ENCODE measurements around the gene GYPB. TPM values are rescaled to one million over a fixed set of nuclear protein-coding genes. Genes with fewer than 3 reads are reported as not detected.
"Not testable (repeated sequence)": the region's sequence is repeated elsewhere in the genome, so short reads cannot be mapped to it uniquely, and the experiment has no call there.

The GYPB gene
- polyA plus RNA-seq, 5 donors: 5.5 to 17.4 (median 9.9) TPM

DNA sequence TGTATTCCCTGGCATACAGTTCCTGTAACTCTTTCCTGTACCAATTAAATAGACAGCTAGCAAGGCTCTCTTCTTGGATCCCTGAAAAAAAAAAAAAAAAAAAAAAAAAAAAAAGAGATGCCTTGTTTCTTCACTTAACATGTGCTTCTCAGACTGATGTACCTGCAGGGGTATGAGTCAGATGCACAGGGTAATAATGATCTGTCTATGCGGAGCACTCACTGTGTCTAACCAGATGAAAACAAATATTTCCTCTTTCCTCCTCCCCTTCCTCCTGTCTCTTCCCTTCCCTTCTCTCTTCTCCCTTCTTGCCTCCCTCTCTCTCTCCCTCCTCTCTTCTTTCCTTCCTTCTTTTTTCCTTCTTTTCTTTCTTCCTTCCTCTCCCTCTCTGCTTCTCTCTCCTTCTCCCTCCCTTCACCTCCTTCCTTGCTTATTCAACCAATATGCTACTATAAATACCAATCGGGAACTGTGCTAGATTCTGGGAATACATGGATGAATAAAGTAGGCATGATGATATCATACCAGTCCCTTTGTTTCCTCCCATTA is 3.0 kb downstream of the GYPB start:
- DNase-seq: not testable (repeated sequence)

DNA sequence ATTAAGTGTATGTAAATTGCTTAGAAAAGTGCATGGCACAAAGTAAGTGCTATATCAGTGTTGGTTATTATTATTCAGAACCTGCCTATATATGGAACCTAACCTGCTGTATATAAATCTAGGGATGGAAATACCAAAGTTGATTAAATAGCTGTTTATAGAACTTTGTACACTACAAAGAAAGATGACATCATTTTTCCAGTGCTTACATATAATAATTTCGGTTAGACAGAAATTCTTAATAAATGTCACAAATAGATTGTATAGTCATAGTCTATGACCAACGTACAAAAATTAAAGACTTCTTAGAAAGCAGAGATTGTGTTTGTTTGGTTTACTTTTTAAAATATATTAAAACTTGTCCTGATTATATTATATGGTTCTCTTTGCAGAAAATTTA is 4.4 kb downstream of the GYPB start:
- no peak for DNase-seq

DNA sequence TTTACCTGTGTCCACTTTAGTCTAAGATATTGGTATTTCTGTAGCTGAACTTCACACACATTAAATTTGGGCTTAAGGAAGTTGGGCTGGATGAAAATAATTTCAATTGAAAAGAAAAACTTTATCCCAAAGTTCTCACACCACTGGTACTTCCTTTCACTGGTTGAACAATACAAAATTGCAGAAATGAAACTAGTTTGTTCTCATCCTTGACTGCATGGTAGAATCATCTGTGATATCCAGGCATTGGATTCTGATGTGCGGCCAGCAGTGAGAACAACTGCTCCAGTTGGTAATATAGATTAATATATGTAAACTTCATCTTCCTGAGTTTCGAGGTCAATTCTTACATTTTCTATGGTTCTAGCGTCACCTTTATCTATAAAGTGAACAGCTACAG is 10.6 kb downstream of the GYPB start:
- DNase-seq: not testable (repeated sequence)

DNA sequence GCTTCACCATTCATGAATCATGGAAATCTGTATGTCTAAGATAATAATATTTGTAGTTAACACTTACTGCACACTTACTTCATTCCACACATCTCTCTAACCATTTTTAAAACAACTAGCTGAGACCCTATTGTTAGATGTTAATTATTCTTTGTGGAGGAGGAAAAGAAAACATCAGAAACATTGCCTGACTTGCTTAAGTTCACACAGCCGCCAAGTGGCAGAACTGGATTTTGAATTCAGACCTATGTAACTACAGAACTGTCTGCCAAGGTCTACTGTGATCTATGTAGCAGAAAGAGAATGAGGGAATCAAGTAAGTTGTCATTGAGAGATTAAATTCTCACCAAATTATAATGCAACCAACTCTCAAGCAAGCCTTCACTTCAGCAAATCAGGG is 11.2 kb downstream of the GYPB start:
- not testable (repeated sequence) for DNase-seq

DNA sequence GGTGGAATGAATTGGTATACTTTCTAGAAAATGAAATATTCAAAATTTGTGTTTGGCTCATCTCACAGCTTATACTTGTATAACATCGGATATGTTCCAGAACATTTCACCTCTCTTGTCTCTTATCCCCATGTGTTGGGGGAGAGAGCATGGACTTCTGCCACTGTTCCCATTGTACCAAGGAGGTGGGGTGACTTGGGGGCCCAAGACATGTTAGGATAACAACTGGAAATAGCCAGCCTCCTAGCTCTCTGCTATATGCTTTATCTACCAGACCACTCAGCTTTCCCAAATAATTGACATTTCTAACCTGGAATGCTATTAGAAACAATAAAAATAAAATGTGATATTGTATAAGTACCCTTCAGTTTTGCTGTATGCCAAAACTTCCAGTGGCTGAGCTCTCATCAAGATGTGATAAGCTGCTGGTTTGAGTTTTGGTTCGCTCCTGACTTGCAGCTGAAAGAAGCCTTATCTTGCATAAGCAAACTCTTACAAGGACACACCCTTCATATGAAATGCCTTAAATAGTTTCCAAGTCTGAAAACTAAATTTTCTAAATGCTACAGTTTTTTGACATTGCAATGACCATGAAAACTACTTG is 12.9 kb downstream of the GYPB start:
- not testable (repeated sequence) for DNase-seq

DNA sequence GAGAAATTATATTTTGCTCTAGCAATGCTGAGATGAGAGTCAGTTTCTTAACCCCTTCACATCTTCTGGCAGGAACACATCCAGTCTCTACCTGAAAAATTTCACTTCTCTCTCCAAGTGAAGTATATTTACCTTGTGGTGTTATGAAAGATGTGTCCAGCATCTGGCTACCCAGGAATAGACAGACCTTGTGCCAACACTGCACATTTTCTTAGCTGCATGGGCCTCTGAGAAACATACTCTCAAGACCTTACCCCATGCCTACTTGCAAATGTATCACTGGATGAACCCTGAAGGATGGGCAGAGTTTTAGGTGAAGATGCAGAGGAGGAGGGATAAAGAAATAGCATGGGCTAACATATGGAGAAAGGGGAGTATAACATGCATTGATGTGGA is 13.6 kb downstream of the GYPB start:
- DNase-seq: not testable (repeated sequence)

DNA sequence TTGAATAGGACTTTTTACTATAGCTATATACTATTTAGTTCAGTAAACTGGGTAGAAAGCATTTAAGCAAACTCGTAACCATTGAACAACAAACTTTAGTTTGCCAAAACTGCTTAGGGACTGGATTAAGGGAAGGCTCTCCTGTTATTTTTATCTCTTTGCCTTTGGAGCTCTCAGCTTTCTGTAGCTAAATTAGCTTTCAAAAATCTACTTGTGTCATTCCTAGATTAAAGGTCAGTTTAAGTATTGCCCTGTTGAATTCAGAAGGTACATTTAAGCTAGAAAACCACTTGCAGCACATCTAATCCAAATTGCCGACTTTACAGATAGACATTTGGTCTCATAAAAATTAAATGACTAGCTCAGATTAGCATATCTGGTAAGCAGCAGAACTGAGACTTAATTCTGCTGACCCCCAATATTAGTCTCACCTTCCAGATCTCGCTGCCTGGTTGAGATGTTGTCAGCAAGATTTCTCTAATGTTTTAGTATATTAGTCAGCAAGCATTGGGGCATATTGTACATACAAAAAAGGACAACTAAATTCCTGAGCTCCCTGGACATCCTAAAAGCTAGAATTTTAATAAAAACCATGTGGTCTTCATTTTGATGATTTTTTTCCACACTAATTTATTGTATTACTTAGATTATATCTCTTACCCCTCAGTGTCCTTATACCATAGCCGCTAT is 14.2 kb downstream of the GYPB start:
- not testable (repeated sequence) for DNase-seq

DNA sequence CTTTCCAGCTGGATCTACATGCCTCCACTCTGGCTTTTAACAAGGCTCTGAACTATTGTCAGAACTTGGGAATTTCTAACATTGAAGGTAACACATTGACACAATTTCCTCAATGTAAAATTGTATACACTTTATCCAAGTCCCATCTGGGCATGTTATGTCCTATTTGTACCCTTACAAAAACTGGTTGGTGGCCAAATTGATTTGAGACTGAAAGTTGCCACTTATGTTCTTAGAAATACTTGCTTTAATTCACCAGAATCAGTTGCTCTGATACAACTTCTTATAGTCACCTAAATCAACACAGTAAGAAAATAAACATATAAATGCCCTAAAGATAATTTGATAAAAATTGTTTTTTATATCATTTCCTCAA is 15.3 kb downstream of the GYPB start:
- DNase-seq: not testable (repeated sequence)

DNA sequence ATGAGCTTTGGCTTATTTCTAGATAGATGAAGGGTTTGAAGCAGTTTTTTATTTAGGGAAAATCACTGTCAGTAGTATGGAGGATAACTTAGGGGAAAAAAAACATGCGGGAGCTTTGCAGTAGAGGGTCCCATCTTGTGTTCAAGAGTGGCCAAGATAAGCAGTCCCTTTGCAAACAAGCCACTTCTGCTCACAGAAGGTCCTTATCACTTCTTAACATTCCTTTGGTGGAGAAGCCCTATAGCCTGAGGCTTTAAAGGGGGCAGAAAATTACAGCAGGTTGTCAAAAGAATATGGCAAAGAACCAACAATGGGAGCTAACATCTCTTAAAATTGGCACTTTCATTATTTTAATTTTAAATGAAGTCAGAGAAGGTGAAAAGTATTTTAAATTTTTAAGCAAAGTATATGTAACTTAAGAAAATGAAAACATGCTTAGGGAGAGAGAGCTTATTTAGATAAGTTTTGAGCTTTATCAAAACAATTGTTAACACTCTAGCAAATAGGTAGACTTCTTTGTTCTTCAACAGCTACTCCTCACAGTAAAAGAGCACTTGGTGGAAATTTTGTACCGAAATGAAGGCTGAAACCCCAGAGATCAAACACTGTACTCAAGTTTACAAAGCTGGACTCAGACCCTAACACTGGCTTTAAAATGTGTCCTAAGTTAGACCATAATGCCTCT is 15.8 kb downstream of the GYPB start:
- not testable (repeated sequence) for DNase-seq

DNA sequence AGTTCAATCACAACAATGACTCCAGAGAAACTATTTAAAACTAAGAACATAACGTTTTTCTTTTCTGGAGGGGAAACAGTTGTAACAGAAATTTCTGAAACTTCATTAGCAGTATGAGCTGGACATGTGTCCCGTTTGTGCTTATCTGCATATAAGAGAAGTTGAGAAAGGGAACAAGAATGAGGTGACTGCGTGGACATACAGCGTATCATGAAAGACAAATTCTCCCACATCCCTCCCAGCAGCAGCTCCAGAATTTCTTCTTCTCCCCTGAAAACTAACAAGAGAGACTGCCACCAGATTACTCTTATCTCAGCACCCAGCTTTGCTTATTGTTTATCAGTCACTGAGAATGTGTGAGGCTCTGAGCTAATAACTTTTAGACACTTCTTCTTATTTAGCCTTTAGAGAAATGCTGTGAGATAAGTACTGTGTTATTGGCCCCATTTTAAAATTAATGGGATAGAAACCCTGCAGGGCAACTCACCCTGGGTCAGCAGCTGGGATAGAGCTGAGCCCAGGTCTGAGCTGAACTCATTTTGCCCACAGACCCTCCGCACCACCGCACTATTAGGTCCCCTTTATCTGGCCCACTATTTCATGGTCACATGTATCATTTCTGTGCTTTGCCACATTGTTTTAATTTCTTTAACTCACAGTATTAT is 18.7 kb downstream of the GYPB start:
- not testable (repeated sequence) for DNase-seq

DNA sequence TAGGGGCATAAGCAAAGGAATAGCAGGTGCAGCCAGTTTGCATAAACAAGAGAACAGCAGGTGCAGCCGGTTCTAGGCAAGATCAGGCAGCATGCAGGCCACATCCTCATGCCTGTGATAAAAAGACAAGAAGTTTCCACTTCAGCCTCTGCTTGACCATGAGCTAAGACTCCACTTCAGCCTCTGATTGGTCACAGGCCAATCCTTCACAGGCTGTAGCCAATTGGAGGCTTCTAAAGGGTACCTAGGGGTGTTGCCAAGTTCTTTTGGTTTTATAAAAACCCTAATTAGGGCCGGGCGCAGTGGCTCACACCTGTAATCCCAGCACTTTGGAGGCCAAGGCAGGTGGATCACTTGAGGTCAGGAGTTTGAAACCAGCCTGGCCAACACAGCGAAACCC is 23.0 kb downstream of the GYPB start:
- DNase-seq: not testable (repeated sequence)

DNA sequence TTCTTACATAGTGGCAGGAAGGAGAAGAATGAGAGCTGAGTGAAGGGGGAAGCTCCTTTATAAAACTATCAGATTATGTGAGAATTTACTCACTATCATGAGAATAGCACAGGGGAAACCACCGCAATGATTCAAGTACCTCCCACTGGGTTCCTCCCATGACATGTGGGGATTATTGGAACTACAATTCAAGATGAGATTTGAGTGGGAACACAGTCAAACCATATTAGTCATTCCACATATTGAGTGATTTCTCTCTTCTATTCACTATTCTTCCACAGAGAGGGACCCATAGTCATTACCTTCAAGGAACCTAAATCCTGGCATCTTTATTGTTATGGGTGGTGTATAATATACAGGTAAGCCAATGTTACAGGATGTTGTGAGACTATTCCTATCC is 27.4 kb downstream of the GYPB start:
- not testable (repeated sequence) for DNase-seq

DNA sequence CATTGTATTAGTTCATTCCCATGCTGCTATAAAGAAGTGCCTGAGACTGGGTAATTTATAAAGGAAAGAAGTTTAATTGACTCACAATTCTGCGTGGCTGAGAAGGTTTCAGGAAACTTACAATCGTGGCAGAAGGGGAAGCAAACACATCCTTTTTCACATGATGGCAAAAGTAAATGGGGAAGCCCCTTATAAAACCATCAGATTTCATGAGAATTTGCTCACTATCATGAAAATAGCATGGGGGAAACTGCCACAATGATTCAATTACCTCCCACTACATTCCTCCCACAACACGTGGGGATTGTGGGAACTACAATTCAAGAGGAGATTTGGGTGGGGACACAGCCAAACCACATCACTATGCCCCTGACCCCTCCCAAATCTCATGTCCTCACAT is 28.5 kb downstream of the GYPB start:
- DNase-seq: not testable (repeated sequence)

DNA sequence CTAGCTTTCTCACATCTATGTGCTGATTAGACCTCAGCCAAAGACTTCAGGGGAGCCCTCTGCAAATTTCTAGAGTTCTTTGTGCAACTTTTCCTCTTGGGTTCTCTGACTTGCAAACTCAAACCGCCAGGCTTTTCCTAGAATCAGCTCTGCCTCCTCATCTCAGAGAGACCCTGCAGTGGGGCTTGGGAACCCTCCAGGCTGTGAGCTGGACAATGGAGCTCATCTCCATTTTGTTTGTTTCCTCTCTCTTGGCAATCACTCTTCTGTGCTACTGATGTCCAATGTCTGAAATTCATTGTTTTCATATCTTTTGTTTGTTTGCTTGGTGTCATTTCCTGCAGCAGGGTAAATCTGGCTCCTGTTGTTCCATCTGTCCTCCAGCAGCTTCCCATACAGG is 33.0 kb downstream of the GYPB start:
- no peak for DNase-seq

DNA sequence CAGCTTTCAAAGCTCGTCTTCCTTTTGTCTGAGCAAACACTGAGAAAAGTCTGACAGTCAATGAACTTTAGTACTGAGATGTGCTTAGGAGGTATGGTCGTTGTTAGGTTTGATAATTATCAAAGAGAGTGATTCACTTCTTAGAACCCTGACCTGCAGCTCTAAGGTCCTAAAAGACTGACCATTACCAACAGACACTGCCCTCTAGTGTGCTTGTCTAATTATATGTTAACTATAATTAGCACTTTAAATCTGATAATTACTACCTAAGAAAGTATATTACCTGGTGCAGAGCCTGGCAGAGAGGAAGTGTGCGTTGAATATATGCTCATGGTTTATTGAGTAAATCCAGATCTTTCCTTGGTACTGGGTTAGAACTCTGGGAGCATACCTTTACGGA is 38.4 kb downstream of the GYPB start:
- not testable (repeated sequence) for DNase-seq

DNA sequence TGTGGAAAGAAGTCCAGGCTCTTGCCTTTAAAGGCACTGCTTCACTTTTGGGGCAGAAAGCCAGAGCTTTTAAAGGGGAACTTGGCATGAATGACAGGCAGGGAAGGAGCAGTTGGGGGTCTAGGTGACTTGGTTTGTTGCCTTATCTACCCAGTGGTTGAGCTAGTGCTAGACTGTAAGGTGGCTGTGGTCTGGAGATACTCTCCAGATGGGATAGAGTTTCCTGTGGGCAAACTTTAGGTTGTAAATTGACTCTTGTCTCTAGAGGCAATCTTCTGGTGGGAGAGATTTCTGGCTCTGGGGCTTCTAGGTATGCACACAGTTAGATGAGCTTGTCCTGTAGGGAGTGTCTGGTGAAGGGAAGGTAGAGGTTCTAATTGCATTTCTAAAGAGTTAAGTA is 43.7 kb downstream of the GYPB start:
- not testable (repeated sequence) for DNase-seq

DNA sequence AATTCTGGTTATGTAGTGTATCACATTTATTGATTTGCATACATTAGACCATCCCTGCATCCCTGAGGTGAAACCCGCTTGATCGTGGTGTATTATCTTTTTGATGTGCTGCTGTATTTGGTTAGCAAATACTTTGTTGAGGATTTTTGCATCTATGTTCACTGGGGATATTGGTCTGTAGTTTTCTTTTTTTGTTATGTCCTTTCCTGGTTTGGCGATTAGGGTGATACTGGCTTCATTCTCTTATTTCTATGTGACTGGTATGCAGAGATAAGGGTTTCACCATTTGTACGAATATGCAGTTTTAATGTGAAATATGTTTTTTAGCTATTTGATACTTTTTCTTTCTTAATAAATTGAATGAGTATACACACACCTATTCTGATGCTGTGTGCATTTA is 45.2 kb downstream of the GYPB start:
- not testable (repeated sequence) for DNase-seq

DNA sequence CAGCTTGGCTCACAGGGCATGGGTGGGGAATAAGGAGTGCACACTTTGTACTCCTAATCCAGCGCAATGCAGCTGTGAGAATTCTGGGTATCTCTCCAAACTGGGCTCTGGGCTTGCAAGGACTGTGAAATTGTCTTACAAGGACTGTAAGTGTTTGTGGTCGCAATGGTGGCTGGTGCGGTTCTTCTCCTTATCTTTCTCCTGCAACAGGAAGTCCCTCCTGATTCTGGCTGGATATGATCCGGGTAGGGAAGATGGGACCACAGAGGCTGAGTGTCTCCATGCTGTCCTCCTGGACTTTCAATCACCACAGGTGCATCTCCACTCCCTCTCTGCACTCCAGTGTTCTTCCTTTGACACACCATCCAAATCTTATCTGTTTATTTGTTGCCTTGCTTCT is 58.1 kb downstream of the GYPB start:
- no peak for DNase-seq

DNA sequence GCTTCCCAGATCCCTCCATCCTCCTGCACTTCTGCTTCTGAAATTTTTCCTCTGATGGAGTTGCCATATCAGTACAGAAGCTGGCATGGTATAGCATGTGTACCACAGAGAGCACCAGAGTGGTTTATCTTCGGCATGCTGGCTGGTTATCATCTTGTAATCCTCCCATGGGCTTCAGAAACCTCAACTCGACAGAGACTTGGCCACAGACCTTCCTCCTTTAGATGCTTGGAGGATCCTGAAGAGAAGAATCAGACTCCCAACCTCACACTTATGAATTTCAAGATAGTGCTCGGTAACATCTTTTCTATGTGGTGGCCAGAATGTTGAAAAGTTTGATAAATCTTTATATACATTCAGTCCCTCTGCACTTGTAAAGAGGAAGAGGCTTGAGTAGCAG is 63.9 kb downstream of the GYPB start:
- DNase-seq: not testable (repeated sequence)

DNA sequence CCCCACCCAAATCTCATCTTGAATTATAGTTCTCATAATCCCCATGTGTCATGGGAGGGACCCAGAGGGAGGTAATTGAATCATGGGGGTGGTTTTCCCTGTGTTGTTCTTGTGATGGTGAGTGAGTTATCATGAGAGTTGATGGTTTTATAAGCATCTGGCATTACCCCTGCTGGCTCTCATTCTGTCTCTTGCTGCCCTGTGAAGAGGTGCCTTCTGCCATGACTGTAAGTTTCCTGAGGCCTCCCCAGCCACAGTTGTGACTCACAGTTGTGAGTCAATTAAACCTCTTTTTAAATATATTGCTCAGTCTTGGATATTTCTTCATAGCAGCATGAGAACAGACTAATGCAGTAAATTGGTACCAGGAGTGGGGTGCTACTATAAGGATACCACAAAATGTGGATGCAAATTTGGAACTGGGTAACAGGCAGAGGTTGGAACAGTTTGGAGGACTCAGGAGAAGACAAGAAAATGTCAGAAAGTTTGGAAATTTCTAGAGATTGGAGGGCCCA is 67.7 kb downstream of the GYPB start:
- not testable (repeated sequence) for DNase-seq

DNA sequence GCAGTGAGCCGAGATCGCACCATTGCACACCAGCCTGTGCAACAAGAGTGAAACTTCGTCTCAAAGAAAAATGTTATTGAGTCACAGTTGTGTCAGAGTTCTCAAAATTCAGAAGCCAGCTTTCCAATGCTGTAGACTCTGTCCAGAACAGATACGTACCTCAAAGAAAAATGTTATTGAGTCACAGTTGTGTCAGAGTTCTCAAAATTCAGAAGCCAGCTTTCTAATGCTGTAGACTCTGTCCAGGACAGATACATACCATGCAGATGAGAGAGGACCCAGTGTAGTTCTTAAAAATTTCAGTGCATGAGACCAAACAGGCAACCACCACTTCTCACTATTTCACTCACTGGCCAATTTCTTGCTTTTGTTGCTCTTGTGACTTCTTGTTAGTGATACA is 68.2 kb downstream of the GYPB start:
- not testable (repeated sequence) for DNase-seq

DNA sequence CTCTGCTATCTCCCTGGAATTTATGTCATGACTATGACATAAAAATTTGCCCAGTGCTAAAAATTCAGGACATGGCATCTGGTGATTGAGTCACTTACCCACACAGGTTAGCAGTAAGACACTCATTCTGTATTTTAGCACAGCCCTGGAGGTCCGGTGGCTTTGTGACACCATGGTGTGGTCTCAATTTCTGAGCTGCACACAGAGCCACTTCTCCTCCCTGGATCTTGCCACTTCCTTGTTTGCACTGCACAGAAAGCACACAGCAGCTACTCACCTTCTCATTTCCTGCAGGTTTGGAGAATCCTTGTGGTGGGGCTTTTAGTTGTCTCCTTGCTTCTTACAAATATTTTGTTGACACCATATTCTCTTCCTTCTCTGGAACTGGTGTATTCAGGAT is 69.0 kb downstream of the GYPB start:
- not testable (repeated sequence) for DNase-seq
